Lower lobe of right lung (tissue), 2 donors: ENCODE results near the gene POLE. TPM values are rescaled to one million over a fixed set of nuclear protein-coding genes. Genes with fewer than 3 reads are reported as not detected.
A peak's percentile ranks its signal among the peaks of the same experiment; 100 is the strongest.

Source experiments
- ATAC-seq, 2 donors: fragments of 200-7000 bp; cut with Tn5 transposase; one replicate each; pipeline ENCODE4 v1.9.1; 2020 to 2022; ENCODE audit warnings: mild to moderate bottlenecking in 2 of 2, moderate library complexity in 2 of 2
- DNase-seq: peaks from one replicate; pipeline ENCODE4 v3.0.0-alpha.2; 2020
- H3K27ac ChIP-seq: fragments of 200-600 bp; one replicate; pipeline ENCODE4 v1.8.0; 2022
- H3K27me3 ChIP-seq: fragments of 200-600 bp; one replicate; pipeline ENCODE4 v1.8.0; 2022; ENCODE audit warnings: low read depth
- H3K36me3 ChIP-seq: fragments of 200-600 bp; one replicate; pipeline ENCODE4 v1.8.0; 2022; ENCODE audit warnings: mild to moderate bottlenecking
- H3K4me1 ChIP-seq: fragments of 200-600 bp; one replicate; pipeline ENCODE4 v1.8.0; 2022
- H3K4me3 ChIP-seq: fragments of 200-600 bp; one replicate; pipeline ENCODE4 v1.8.0; 2022; ENCODE audit warnings: mild to moderate bottlenecking
- H3K9me3 ChIP-seq: fragments of 200-600 bp; one replicate; pipeline ENCODE4 v1.8.0; 2022
- intact Hi-C: fragments of 100-400 bp; cut with DNase I; formaldehyde crosslinking; loops from one replicate; pipeline ENCODE4 v1.11.0; 2022
- total RNA-seq: library from RNA; stranded (reverse); fragmentation: NEBNext Ultra II Directional; extraction: Animal tissue kit (Norgen Biotek cat#: 25700); gene quantifications from one replicate; pipeline ENCODE4 v1.2.1, GENCODE V29; 2021
- TF ChIP-seq, protein P1 (sequence below): fragments of 200-600 bp; IDR thresholded peaks from one replicate; pipeline ENCODE4 v1.8.0; 2022; ENCODE audit warnings: antibody characterized with exemption, mild to moderate bottlenecking
- donor health status: DM: no; HTN: yes; CAD: no; lungs with severe emphysema.

Gene POLE
- total RNA-seq, 1 donor from 2014 or later, result 28.0 TPM

DNA sequence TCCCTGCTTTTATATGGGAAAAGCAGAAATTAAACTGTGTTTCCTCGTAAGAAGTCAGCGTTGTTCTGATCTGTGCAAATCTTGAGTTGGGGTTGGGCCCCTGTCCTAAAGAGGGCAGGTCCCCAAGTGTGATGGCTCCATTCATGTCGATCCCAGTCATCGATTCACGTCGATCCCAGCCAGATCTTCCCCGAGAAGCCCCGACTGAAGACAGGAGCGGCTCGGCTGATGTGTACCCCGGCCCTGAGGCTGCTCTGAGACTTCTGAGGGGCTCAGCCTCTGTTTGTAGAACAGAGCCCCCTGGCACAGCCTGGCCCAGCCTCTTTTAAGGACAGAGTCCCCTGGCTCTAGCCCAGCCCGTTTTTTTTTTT, 32.8 kb upstream of the POLE start:
- intact Hi-C loops, result no loop called here
- peaks cover 93% of the 10 kb centered on the region for H3K36me3 ChIP-seq
- H3K27me3 ChIP-seq, result no peaks in the 10 kb centered on the region
- TF ChIP-seq, protein P1, sequence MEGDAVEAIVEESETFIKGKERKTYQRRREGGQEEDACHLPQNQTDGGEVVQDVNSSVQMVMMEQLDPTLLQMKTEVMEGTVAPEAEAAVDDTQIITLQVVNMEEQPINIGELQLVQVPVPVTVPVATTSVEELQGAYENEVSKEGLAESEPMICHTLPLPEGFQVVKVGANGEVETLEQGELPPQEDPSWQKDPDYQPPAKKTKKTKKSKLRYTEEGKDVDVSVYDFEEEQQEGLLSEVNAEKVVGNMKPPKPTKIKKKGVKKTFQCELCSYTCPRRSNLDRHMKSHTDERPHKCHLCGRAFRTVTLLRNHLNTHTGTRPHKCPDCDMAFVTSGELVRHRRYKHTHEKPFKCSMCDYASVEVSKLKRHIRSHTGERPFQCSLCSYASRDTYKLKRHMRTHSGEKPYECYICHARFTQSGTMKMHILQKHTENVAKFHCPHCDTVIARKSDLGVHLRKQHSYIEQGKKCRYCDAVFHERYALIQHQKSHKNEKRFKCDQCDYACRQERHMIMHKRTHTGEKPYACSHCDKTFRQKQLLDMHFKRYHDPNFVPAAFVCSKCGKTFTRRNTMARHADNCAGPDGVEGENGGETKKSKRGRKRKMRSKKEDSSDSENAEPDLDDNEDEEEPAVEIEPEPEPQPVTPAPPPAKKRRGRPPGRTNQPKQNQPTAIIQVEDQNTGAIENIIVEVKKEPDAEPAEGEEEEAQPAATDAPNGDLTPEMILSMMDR, result no peak
- no peaks in the 10 kb centered on the region for H3K4me1 ChIP-seq
- ATAC-seq (no peak), DNase-seq (no peak)
- H3K9me3 ChIP-seq, result no peaks in the 10 kb centered on the region
- H3K4me3 ChIP-seq, result no peak overlapping the region
- no peak overlapping the region for H3K27ac ChIP-seq

DNA sequence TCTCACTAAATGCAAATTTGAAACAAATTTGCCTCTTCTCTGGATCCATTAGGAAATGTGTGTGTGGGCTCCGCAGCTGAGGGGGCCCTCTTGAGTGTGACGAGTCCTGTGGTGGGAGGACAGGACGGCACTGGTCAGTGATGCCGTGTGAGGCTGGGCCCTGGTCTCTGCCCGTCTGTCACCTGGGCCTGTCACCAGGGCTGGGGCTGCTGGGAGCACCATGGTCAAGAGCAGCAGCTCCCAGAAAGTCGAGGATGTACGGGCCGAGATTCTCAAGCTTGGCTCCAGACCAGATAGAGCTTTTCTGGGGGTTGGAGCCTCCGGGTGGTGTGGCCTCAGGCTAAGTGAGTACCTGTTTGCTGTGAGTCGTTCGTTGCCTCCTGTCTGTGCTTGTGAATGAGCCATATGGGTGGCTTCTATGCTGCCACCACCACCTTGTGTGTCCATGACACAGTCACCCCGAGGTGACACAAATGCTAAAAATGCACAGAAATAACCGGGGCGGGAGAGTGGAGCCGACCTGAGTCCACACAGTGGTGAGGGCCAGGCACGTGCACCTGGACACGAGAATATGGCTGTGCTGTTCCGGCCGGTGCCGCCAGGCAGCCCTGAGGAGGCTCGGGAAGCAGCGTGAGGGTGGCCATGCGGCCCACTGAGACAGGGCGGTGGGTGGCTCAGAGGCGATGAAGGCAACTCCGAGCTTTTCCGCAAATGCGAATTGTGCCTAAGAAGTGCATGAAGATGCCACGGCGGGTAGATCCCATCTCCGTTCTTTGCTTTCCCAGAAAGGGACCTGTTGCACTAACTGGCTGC, 32.2 kb upstream of the POLE start:
- DNase-seq, result no peak
- Histone ChIP-seq H3K4me1 (no peaks in the 10 kb centered on the region), H3K27ac (no peak overlapping the region), H3K27me3 (no peaks in the 10 kb centered on the region), H3K4me3 (no peak overlapping the region), H3K9me3 (no peaks in the 10 kb centered on the region), H3K36me3 (peaks cover 91% of the 10 kb centered on the region)
- intact Hi-C loops, result no loop called here
- no peak for ATAC-seq
- TF ChIP-seq, protein P1, result no peak

DNA sequence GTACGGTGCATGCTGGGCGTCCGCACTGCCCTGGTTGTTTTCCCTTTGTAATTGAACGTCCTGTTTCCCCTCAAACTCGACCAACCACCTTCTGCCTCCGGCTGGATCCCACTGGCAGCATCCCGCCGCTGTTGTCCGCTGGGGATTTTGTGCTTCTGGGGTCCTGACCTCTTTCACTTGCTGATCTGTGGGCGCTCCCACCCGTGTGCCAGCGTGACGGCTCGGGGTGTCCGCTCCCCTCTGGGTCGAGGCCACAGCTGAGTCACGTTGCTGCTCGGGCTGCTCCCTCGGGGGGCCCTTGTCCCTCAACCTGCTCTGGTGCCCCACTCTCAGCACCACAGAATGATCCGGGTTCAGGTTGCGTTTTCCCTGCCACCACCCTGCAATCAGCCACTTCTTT, 31.5 kb upstream of the POLE start:
- intact Hi-C loops, result no loop called here
- TF ChIP-seq, protein P1, result no peak
- no peaks in the 10 kb centered on the region for H3K4me1 ChIP-seq
- DNase-seq, result no peak
- H3K27ac ChIP-seq, result no peak overlapping the region
- H3K9me3 ChIP-seq, result no peaks in the 10 kb centered on the region
- peaks cover 84% of the 10 kb centered on the region for H3K36me3 ChIP-seq
- no peak for ATAC-seq
- H3K27me3 ChIP-seq, result no peaks in the 10 kb centered on the region
- H3K4me3 ChIP-seq, result no peak overlapping the region

DNA sequence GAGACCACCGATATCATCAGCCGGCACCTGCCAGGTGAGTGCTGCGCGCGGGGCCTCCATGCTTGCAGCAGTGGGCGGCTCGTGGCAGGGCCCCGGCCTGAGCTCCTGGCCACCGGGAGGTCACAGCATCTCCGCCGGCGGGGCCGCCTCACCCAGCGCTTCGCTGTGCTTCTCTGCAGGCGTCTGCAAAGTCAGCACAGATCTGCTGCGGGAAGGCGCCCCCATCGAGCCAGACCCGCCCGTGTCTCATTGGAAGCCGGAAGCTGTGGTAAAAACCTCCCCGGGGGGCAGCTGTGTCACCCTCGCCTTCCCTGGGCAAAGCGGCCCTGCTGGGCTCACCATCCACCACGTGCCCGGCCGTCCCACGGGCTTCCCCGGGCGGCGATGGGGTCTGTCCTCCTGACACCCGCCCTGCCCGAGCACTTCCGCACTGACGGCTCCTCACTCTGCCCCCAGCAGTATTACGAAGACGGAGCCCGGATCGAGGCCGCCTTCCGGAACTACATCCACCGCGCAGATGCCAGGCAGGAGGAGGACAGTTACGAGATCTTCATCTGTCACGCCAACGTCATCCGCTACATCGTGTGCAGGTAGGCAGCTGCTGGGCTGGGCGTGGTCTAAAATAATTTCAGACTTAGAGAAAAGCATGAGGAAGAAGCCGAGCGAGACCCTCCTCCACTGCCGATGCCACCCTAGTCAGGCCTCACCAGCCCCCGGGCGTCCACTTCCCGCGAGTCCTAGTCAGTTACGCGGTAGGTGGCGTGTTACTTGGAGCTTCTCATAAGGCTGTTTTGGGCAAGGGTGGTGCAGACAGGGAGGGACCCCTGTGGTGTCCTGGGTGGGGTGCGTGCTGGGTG, 30.6 kb upstream of the POLE start:
- DNase-seq (no peak), ATAC-seq (peak in 1 of 2 donors; percentile 7)
- H3K9me3 ChIP-seq, result no peaks in the 10 kb centered on the region
- intact Hi-C loops, result no loop called here
- peaks cover 75% of the 10 kb centered on the region for H3K36me3 ChIP-seq
- H3K27me3 ChIP-seq, result no peaks in the 10 kb centered on the region
- H3K4me1 ChIP-seq, result peaks cover 3% of the 10 kb centered on the region
- TF ChIP-seq, protein P1, result no peak
- no peak overlapping the region for H3K27ac ChIP-seq
- H3K4me3 ChIP-seq, result no peak overlapping the region

DNA sequence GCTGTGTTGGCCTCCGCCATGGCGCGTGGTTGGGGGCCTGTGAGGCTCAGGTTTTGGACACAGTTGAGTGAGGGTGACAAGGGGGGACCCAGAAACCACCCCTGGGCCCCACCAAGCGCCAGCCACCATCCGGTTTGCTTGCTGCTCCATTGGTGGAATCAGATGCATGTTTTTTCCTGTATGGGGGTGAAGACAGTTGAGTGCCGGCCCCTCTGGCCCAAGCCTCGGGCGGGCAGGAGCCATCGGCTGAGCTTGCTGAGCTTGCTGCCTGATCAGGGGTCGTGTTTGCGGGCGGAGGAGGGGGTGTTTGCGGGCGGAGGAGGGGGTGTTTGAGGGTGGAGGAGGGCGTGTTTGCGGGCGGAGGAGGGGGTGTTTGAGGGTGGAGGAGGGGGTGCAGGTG, 29.9 kb upstream of the POLE start:
- H3K27ac ChIP-seq, result no peak overlapping the region
- peaks cover 69% of the 10 kb centered on the region for H3K36me3 ChIP-seq
- DNase-seq (no peak), ATAC-seq (no peak)
- no peaks in the 10 kb centered on the region for H3K9me3 ChIP-seq
- TF ChIP-seq, protein P1, result no peak
- intact Hi-C loops, result no loop called here
- no peak overlapping the region for H3K4me3 ChIP-seq
- H3K4me1 ChIP-seq, result peaks cover 8% of the 10 kb centered on the region
- no peaks in the 10 kb centered on the region for H3K27me3 ChIP-seq
